Frontal cortex (tissue), 4 donors: ENCODE data around the gene SLC27A3. TPM values are rescaled to one million over a fixed set of nuclear protein-coding genes. Genes with fewer than 3 reads are reported as not detected.

Experiments used
- DNase-seq, 2 donors: peaks; one replicate each; pipeline ENCODE4 v3.0.0; 2012; ENCODE audit warnings: low spot score in 2 of 2
- FAIRE-seq: peaks from 2 replicates; lab custom pipeline; 2012; peaks lifted over from hg19 to GRCh38; lab: Jason Lieb, UNC
- small RNA-seq: library from RNA; depleted of rRNA; stranded (forward); fragments of <200 nt; gene quantifications from one replicate; pipeline ENCODE3, GENCODE V24; 2014
- total RNA-seq: library from RNA; depleted of rRNA; stranded (reverse); fragments of >200 nt; gene quantifications from one replicate; pipeline ENCODE4 v1.2.3, GENCODE V29; 2014
- donor health status: control.
- donor health status: control.
- donor health status: control.

SLC27A3 gene
- total RNA-seq, 1 donor from 2014 or later = 14.7 TPM

GRCh38 chr1:153827168-153827964 is 52.2 kb downstream of the SLC27A3 start:
- no peak for FAIRE-seq
- no peak for DNase-seq

Small RNA genes within 50 kb of the gene (small RNA-seq; reads per million reads assigned to genes)
- gene RF00019 = not detected

Other genes with a start within 250 kb of the SLC27A3 start
- gene S100A6, start 239.4 kb upstream of the SLC27A3 start, total RNA-seq = 9.8 TPM
- gene S100A5, start 234.5 kb upstream of the SLC27A3 start, total RNA-seq = not detected
- gene S100A4, start 229.6 kb upstream of the SLC27A3 start, total RNA-seq = 1.6 TPM
- gene S100A3, start 226.1 kb upstream of the SLC27A3 start, total RNA-seq = not detected
- not detected for gene S100A2, start 209.6 kb upstream of the SLC27A3 start, total RNA-seq
- gene S100A16, start 162.3 kb upstream of the SLC27A3 start, total RNA-seq = 13.0 TPM
- not detected for gene S100A14, start 159.1 kb upstream of the SLC27A3 start, total RNA-seq
- gene S100A13, start 147.9 kb upstream of the SLC27A3 start, total RNA-seq = 7.3 TPM
- gene S100A1, start 147.0 kb upstream of the SLC27A3 start, total RNA-seq = 1.2 TPM
- gene CHTOP, start 141.3 kb upstream of the SLC27A3 start, total RNA-seq = 55.0 TPM
- 46.1 TPM for gene SNAPIN, start 116.7 kb upstream of the SLC27A3 start, total RNA-seq
- gene ILF2, start 104.4 kb upstream of the SLC27A3 start, total RNA-seq = 240 TPM
- 0.41 TPM for gene NPR1, start 96.7 kb upstream of the SLC27A3 start, total RNA-seq
- 29.8 TPM for gene INTS3, start 47.4 kb upstream of the SLC27A3 start, total RNA-seq
- 15.5 TPM for gene GATAD2B, start 147.6 kb downstream of the SLC27A3 start, total RNA-seq
- gene DENND4B, start 171.3 kb downstream of the SLC27A3 start, total RNA-seq = 16.3 TPM
- gene CRTC2, start 183.2 kb downstream of the SLC27A3 start, total RNA-seq = 2.4 TPM
- gene SLC39A1, start 188.1 kb downstream of the SLC27A3 start, total RNA-seq = 24.1 TPM
- gene CREB3L4, start 192.5 kb downstream of the SLC27A3 start, total RNA-seq = 7.7 TPM
- gene JTB, start 202.3 kb downstream of the SLC27A3 start, total RNA-seq = 57.5 TPM
- 3.7 TPM for gene RAB13, start 210.9 kb downstream of the SLC27A3 start, total RNA-seq
- gene RPS27, start 215.4 kb downstream of the SLC27A3 start, total RNA-seq = 2,198 TPM